CD4-positive, CD25-positive, alpha-beta regulatory T cell (primary cell): ENCODE data around the gene MED15. TPM values are rescaled to one million over a fixed set of nuclear protein-coding genes. Genes with fewer than 3 reads are reported as not detected.

ENCODE experiments used
- ATAC-seq, 2 donors: fragments of 150-1000 bp; cut with Tn5 transposase; one replicate each; pipeline ENCODE4 v1.10.0; 2021; ENCODE audit warnings: low read depth in 2 of 2, moderate number of reproducible peaks in 2 of 2, moderate library complexity in 1 of 2
- DNase-seq, 3 donors: peaks; one replicate each; pipeline versions ENCODE4 v3.0.0 to v3.0.0-alpha.2; 2012 to 2022; ENCODE audit warnings: mixed read lengths in 1 of 3
- H3K27ac ChIP-seq: one replicate; pipeline ENCODE4 v1.7.0; 2013; ENCODE audit warnings: mild to moderate bottlenecking, low read length; ENCODE audit not compliant: insufficient read depth, poor library complexity, severe bottlenecking
- H3K27me3 ChIP-seq: one replicate; pipeline ENCODE4 v1.7.0; 2013; ENCODE audit warnings: low read length; ENCODE audit not compliant: control insufficient read depth, insufficient read depth
- H3K36me3 ChIP-seq: one replicate; pipeline ENCODE4 v1.7.0; 2013; ENCODE audit warnings: mild to moderate bottlenecking, low read length, moderate library complexity; ENCODE audit not compliant: control insufficient read depth, insufficient read depth
- H3K4me1 ChIP-seq: 2 replicates; pipeline ENCODE4 v1.7.0; 2013; ENCODE audit warnings: mild to moderate bottlenecking, low read length; ENCODE audit not compliant: insufficient read depth, control insufficient read depth, poor library complexity, severe bottlenecking
- H3K4me3 ChIP-seq: one replicate; pipeline ENCODE4 v1.7.0; 2013; ENCODE audit warnings: low read depth, mild to moderate bottlenecking, low read length, moderate library complexity
- H3K9me3 ChIP-seq, 2 experiments: 1 replicate in 1 of 2; 2 replicates in 1 of 2; pipeline ENCODE4 v1.7.0; 2013; ENCODE audit warnings: low read length in 2 of 2, mild to moderate bottlenecking in 1 of 2, moderate library complexity in 1 of 2; ENCODE audit not compliant: control insufficient read depth in 2 of 2
- H3K27ac Mint-ChIP-seq, 3 donors: one replicate each; pipeline ENCODE4 v1.8.0; 2020 to 2022; ENCODE audit warnings: mild to moderate bottlenecking in 3 of 3, mixed read lengths in 3 of 3, moderate library complexity in 2 of 3
- H3K27me3 Mint-ChIP-seq: one replicate; pipeline ENCODE4 v1.8.0; 2022; ENCODE audit warnings: mild to moderate bottlenecking, mixed read lengths
- H3K36me3 Mint-ChIP-seq: one replicate; pipeline ENCODE4 v1.8.0; 2020; ENCODE audit warnings: mixed read lengths
- H3K4me1 Mint-ChIP-seq, 4 donors: one replicate each; pipeline ENCODE4 v1.8.0; 2020 to 2022; ENCODE audit warnings: mixed read lengths in 4 of 4, mild to moderate bottlenecking in 1 of 4
- H3K4me3 Mint-ChIP-seq, 4 donors: one replicate each; pipeline ENCODE4 v1.8.0; 2020 to 2022; ENCODE audit warnings: mild to moderate bottlenecking in 4 of 4, mixed read lengths in 4 of 4, moderate library complexity in 3 of 4
- H3K9me3 Mint-ChIP-seq, 7 donors: one replicate each; pipeline ENCODE4 v1.8.0; 2020 to 2022; ENCODE audit warnings: mixed read lengths in 7 of 7, mild to moderate bottlenecking in 3 of 7, moderate library complexity in 2 of 7
- polyA plus RNA-seq, 4 donors: library from polyadenylated mRNA; unstranded; fragments of 300-500 nt; fragmentation: Illumina TruSeq; gene quantifications; one replicate each; pipeline ENCODE4 v1.2.3, GENCODE V29; 2021
- total RNA-seq: library from RNA; stranded (reverse); gene quantifications from one replicate; pipeline ENCODE4 v1.2.3, GENCODE V29; 2022

The MED15 gene, protein sequence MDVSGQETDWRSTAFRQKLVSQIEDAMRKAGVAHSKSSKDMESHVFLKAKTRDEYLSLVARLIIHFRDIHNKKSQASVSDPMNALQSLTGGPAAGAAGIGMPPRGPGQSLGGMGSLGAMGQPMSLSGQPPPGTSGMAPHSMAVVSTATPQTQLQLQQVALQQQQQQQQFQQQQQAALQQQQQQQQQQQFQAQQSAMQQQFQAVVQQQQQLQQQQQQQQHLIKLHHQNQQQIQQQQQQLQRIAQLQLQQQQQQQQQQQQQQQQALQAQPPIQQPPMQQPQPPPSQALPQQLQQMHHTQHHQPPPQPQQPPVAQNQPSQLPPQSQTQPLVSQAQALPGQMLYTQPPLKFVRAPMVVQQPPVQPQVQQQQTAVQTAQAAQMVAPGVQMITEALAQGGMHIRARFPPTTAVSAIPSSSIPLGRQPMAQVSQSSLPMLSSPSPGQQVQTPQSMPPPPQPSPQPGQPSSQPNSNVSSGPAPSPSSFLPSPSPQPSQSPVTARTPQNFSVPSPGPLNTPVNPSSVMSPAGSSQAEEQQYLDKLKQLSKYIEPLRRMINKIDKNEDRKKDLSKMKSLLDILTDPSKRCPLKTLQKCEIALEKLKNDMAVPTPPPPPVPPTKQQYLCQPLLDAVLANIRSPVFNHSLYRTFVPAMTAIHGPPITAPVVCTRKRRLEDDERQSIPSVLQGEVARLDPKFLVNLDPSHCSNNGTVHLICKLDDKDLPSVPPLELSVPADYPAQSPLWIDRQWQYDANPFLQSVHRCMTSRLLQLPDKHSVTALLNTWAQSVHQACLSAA
- 397 TPM for total RNA-seq
- 10 to 100 TPM; 35.1 to 43.0 (median 38.5) TPM for polyA plus RNA-seq

DNA sequence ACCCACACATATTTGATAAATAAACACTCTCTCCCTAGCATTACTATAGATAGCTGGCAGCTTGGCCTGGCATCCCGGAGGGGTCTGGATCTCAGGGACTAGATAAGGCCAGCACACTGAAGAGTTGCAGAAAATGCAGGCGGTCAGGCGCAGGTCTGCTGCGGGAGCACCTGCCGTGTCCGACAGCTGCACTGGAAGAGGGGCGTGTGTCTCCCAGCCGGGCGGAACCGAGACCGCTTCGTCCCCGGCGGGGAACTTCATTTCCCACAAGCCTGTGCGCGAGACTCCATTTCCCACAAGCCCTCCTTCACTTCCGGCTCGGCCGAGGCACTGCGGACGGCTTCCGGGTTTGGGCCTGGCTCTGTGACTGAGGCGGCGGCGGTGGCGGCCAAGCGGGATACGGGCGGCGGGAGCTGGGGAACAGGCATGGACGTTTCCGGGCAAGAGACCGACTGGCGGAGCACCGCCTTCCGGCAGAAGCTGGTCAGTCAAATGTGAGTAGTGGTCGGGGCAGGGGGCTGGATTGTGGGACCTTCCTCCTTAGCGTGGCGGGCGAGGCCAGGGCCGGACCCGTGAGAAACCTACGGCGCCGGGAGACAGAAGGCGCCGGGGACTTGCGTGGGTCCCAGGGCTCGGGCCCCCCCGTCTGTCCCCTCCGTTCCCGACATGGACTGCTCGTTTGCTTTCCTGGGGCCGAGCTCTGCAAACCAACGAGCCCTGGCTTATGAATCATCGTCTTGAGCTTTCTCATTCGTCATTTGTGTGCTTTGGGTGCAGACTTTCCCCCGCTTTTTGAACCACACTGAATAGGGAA lies at the start of gene MED15:
MED15 (plus strand) TSS at position 358 of the 814 bp plus-strand sequence; CDS start at position 427, 69 bp downstream.
- DNase-seq (peak; percentile 85 to 94 (median 87)), ATAC-seq (peak; percentile 88 to 92)
- no peaks in the 10 kb centered on the region for H3K9me3 ChIP-seq

DNA sequence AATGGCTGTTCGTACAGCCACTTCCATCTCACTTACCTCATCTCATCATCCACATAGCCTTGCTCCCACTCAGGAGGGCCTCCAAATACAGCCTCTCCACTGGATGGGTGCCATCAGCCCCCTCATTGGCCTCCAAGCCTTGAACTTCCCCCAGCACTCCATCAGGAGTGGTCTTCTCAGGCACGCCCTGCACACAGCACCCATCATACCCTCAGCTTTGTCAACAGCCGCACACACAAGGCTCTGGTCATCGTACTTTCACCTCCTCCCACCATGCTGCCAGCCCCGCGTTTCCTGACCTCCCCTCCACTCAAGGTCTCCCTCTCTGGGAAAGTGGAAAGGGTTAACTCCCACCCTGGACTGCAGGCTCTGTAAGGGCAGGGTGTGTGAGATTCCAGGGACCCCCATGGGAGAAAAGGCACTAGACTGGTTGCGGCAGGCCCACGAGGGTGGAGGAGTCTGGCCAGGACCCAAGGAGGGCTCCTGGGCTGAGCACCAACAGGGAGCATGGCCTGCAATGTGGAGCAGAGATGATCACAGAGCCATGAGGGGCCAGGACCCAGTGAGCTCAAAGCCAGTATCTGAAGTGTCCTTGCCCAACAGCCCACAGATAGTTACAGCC lies 48.8 kb upstream of the MED15 start:
- H3K9me3 ChIP-seq, result no peaks in the 10 kb centered on the region
- no peaks in the 10 kb centered on the region for H3K27me3 ChIP-seq
- peaks cover 32% of the 10 kb centered on the region for H3K36me3 Mint-ChIP-seq
- peak overlapping the region; percentile 32 to 76 (median 62) for H3K27ac Mint-ChIP-seq
- H3K4me3 ChIP-seq, result no peak overlapping the region
- H3K36me3 ChIP-seq, result peaks cover 11% of the 10 kb centered on the region
- H3K4me1 ChIP-seq, result peaks cover 29% of the 10 kb centered on the region
- H3K4me3 Mint-ChIP-seq, result no peak overlapping the region
- ATAC-seq, result no peak
- no peak for DNase-seq
- H3K27me3 Mint-ChIP-seq, result no peaks in the 10 kb centered on the region
- H3K4me1 Mint-ChIP-seq, result peaks cover 15 to 63% (median 33%) of the 10 kb centered on the region in 4 donors
- H3K9me3 Mint-ChIP-seq, result no peaks in the 10 kb centered on the region
- H3K27ac ChIP-seq, result no peak overlapping the region

More for the DNA sequence above, at the start of gene MED15:
- Histone ChIP-seq H3K36me3 (peaks cover 7% of the 10 kb centered on the region), H3K4me1 (peaks cover 45% of the 10 kb centered on the region), H3K27ac (peak within 1 kb of the TSS; percentile 92), H3K4me3 (peak within 1 kb of the TSS; percentile 90), H3K27me3 (no peaks in the 10 kb centered on the region)
- H3K27me3 Mint-ChIP-seq, result peaks cover 4% of the 10 kb centered on the region
- H3K27ac Mint-ChIP-seq, result peak within 1 kb of the TSS; percentile 97 to 99 (median 98)
- peaks cover 20 to 56% (median 44%) of the 10 kb centered on the region in 4 donors for H3K4me1 Mint-ChIP-seq
- H3K36me3 Mint-ChIP-seq, result peaks cover 14% of the 10 kb centered on the region
- no peaks in the 10 kb centered on the region for H3K9me3 Mint-ChIP-seq
- peak within 1 kb of the TSS; percentile 94 to 100 (median 96) for H3K4me3 Mint-ChIP-seq

DNA sequence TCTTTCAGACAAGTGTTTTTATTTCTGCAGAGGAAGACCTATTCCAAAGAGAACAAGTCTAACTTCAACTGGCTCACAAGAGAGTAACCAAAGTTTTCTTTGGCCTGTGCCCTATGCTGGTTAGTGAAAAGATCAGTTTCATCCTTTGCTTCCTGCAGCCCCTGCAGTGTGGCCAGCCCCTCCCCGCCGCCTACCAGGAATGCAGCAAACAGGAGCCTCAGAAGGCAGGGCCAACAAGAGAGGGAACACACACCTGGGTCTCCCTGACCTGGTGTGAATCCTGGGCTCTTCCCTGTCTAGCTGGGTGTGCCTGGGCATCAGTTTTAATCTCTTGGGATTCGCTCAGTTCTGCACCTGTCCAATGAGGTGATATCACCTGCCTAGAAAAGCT lies 48.3 kb upstream of the MED15 start:
- peaks cover 32% of the 10 kb centered on the region for H3K36me3 Mint-ChIP-seq

DNA sequence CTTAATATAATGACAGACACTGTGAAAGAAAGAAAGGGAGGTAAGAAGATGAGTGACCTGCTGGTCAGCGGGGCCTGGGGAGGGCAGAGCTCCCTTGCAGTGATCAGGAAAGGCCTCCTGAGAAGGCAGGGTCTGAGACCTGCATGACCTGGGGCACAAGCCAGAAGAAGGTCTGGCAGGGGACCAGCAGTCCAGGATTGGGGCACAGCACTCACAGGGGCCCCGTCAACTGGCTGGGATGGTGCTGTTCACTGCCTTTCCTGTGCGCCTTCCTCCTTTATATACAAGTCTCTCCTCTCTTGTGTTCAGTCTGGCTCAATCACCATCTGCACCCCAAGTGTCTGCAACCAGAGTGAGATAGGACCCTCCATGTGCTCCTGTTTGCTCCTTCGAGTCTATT lies 47.5 kb upstream of the MED15 start:
- DNase-seq (no peak), ATAC-seq (no peak)
- H3K4me3 ChIP-seq, result no peak overlapping the region
- Mint-ChIP-seq H3K27me3 (no peaks in the 10 kb centered on the region), H3K36me3 (peaks cover 29% of the 10 kb centered on the region), H3K4me1 (peaks cover 22 to 76% (median 43%) of the 10 kb centered on the region in 4 donors), H3K4me3 (peak overlapping the region in 1 of 4 donors; percentile 32), H3K27ac (peak overlapping the region in 2 of 3 donors; percentile 62 to 89), H3K9me3 (peaks cover 0 to 2% (median 0%) of the 10 kb centered on the region in 7 donors)
- no peaks in the 10 kb centered on the region for H3K27me3 ChIP-seq
- H3K36me3 ChIP-seq, result peaks cover 11% of the 10 kb centered on the region
- H3K4me1 ChIP-seq, result peaks cover 41% of the 10 kb centered on the region
- H3K9me3 ChIP-seq, result no peaks in the 10 kb centered on the region
- H3K27ac ChIP-seq, result no peak overlapping the region

More for the DNA sequence above, 48.3 kb upstream of the MED15 start:
- Mint-ChIP-seq H3K4me1 (peaks cover 19 to 68% (median 38%) of the 10 kb centered on the region in 4 donors), H3K27me3 (no peaks in the 10 kb centered on the region), H3K9me3 (peaks cover 0 to under 1% (median 0%) of the 10 kb centered on the region in 7 donors), H3K4me3 (peak overlapping the region in 2 of 4 donors; percentile 1 to 32), H3K27ac (peak overlapping the region in 2 of 3 donors; percentile 62 to 89)
- Histone ChIP-seq H3K36me3 (peaks cover 11% of the 10 kb centered on the region), H3K4me1 (peaks cover 34% of the 10 kb centered on the region), H3K4me3 (no peak overlapping the region), H3K27me3 (no peaks in the 10 kb centered on the region), H3K27ac (no peak overlapping the region), H3K9me3 (no peaks in the 10 kb centered on the region)
- DNase-seq, result no peak
- ATAC-seq, result no peak

DNA sequence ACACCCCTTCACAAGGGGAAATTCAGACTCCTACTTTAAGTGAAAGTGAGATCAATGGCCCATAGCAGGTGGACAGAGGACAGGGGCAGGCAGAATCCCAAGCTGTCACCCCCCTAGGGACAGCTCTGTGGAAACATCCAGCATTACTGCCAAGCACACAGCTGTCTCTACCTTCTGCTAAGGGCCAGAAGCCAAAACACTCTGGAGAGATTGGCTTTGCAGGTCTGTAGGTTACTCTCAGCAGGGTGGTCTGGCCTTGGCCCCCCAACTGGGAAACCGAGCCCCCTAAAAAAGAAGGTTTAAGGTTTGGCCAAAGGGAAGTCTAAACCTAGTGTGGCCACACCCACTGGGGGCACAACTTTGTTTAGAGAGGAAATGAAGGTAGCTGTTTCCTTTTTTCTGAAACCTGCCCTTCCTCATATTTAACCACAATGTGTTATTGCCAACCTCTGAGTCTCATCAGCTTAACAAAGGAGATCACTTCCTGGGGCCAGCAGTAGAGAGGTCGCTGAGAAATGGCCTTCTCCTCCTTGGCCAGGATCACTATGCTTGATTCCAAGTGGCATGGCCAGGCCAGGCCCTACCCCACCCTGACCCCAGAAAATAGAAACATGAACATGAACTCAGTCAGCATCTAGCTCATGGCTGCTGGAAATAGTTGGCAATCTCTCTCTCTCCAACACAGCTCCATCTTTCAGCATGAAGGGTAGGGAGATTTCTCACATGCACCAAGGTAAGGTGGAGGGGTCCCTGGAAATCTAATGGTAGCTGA lies 43.9 kb upstream of the MED15 start:
- H3K36me3 Mint-ChIP-seq, result peaks cover 20% of the 10 kb centered on the region
- peak; percentile 11 to 91 (median 72) for DNase-seq

DNA sequence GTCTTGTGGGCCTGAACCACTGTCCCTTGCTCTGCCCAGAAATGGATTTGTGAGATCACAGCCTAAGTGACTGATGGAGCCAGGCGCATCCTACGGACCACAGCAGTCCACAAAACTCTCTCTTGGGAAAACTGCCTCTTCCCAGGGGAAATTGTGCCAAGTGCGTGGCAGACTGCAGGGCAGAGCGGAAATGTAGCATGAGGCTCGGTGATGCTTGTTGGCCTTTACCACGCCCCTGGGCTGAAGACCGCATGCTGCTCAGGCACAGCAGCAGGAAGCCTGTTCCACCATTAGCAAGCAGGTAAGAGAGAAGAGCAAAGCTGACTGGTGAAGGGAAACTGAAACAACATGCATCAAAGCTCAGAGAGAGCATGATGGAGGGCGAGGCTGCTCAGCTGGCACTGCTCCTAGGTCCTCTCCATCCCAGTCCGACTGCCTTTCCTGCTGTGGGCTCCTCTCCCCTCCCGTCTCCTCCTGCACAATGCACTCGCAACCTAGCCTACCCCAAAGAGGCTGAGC lies 43.3 kb upstream of the MED15 start:
- peak overlapping the region; percentile 90 for H3K27ac ChIP-seq
- no peaks in the 10 kb centered on the region for H3K27me3 Mint-ChIP-seq
- H3K9me3 Mint-ChIP-seq, result peaks cover 0 to 2% (median 0%) of the 10 kb centered on the region in 7 donors
- peak overlapping the region; percentile 66 to 92 (median 81) for H3K4me3 Mint-ChIP-seq
- ATAC-seq (peak; percentile 87 to 91), DNase-seq (peak; percentile 47 to 95 (median 84))
- peaks cover 23 to 81% (median 54%) of the 10 kb centered on the region in 4 donors for H3K4me1 Mint-ChIP-seq
- H3K36me3 Mint-ChIP-seq, result peaks cover 24% of the 10 kb centered on the region
- H3K4me1 ChIP-seq, result peaks cover 53% of the 10 kb centered on the region
- peak overlapping the region; percentile 56 for H3K4me3 ChIP-seq
- peak overlapping the region; percentile 99 to 100 (median 99) for H3K27ac Mint-ChIP-seq
- H3K27me3 ChIP-seq, result no peaks in the 10 kb centered on the region
- H3K36me3 ChIP-seq, result peaks cover 2% of the 10 kb centered on the region
- no peaks in the 10 kb centered on the region for H3K9me3 ChIP-seq

More for the DNA sequence above, 43.9 kb upstream of the MED15 start:
- peaks cover 0 to 2% (median 0%) of the 10 kb centered on the region in 7 donors for H3K9me3 Mint-ChIP-seq
- H3K4me3 Mint-ChIP-seq, result peak overlapping the region; percentile 66 to 92 (median 81)
- Histone ChIP-seq H3K27ac (peak overlapping the region; percentile 90), H3K27me3 (no peaks in the 10 kb centered on the region), H3K9me3 (no peaks in the 10 kb centered on the region), H3K36me3 (peaks cover 2% of the 10 kb centered on the region), H3K4me1 (peaks cover 53% of the 10 kb centered on the region), H3K4me3 (peak overlapping the region; percentile 56)
- H3K4me1 Mint-ChIP-seq, result peaks cover 24 to 81% (median 49%) of the 10 kb centered on the region in 4 donors
- peak overlapping the region; percentile 99 to 100 (median 99) for H3K27ac Mint-ChIP-seq
- ATAC-seq, result peak; percentile 69 to 75
- H3K27me3 Mint-ChIP-seq, result no peaks in the 10 kb centered on the region
